Adrenal gland (tissue), 12 donors: ENCODE measurements around the gene ASTN2. TPM values are rescaled to one million over a fixed set of nuclear protein-coding genes. Genes with fewer than 3 reads are reported as not detected.

Experiments
- DNase-seq, 7 donors: peaks; one replicate each; pipeline ENCODE4 v3.0.0-alpha.2; 2019 to 2020
- H3K27ac ChIP-seq, 5 donors: fragments of 200-600 bp; sonication (generic) in 4 of 5; 1 replicate in 3 of 5; 2 replicates in 2 of 5; pipeline versions ENCODE4 v1.5.1 to v1.8.0; 2016 to 2020; ENCODE audit warnings: mild to moderate bottlenecking in 1 of 5
- H3K27me3 ChIP-seq: fragments of 200-600 bp; 2 replicates; pipeline ENCODE4 v1.8.0; 2021
- H3K36me3 ChIP-seq, 2 donors: fragments of 200-600 bp; replicated peaks in 1 of 2; 1 replicate in 1 of 2; 2 replicates in 1 of 2; pipeline versions ENCODE4 v1.5.1 to v1.8.0; 2018 to 2022
- H3K4me1 ChIP-seq, 2 donors: fragments of 200-600 bp; replicated peaks in 1 of 2; 1 replicate in 1 of 2; 2 replicates in 1 of 2; pipeline versions ENCODE4 v1.5.1 to v1.8.0; 2018 to 2021
- H3K4me3 ChIP-seq, 4 donors: fragments of 200-600 bp; sonication (generic) in 3 of 4; one replicate each; pipeline ENCODE4 v1.5.1; 2016 to 2018
- H3K9me3 ChIP-seq, 3 donors: fragments of 200-600 bp; sonication (generic) in 1 of 3; replicated peaks in 1 of 3; 1 replicate in 2 of 3; 2 replicates in 1 of 3; pipeline versions ENCODE4 v1.5.1 to v1.8.0; 2016 to 2021
- CTCF ChIP-seq, 6 experiments: fragments of 450-650 bp in 4 of 6; fragments of 200-600 bp in 2 of 6; sonication (generic) in 1 of 6; IDR thresholded peaks; 1 replicate in 5 of 6; 2 replicates in 1 of 6; pipeline versions ENCODE4 v1.5.1 to v1.8.0; 2016 to 2021; ENCODE audit warnings: antibody characterized with exemption in 6 of 6, mild to moderate bottlenecking in 2 of 6, moderate library complexity in 1 of 6
- POLR2A ChIP-seq, 2 donors: fragments of 450-650 bp; IDR thresholded peaks; one replicate each; pipeline ENCODE4 v1.6.1; 2017; ENCODE audit warnings: antibody characterized with exemption in 2 of 2, mild to moderate bottlenecking in 2 of 2, moderate library complexity in 1 of 2
- WGBS, 4 donors: extraction: QIAGEN DNeasy Blood & Tissue Kit in 2 of 4; methylation state at CpG; one replicate each; pipeline versions ENCODE4 v1.1.5 to v1.1.7; 2013 to 2017; 5-methylcytosine and 5-hydroxymethylcytosine counted together
- intact Hi-C, 2 donors: fragments of 100-400 bp; cut with DNase I; formaldehyde crosslinking; loops; one replicate each; pipeline versions ENCODE4 v1.14.1 to v1.15.0; 2022 to 2023
- polyA plus RNA-seq, 3 donors: library from polyadenylated mRNA; stranded (reverse); fragments of 200-250 nt in 2 of 3; fragments of 350-450 nt in 1 of 3; fragmentation: Illumina TruSeq in 1 of 3; extraction: RNeasy Lipid Tissue Mini Kit (QIAGEN cat#74804) in 1 of 3; gene quantifications; one replicate each; pipeline ENCODE4 v1.2.3, GENCODE V29; 2013 to 2014
- total RNA-seq, 9 donors: library from RNA; depleted of rRNA in 4 of 9; stranded (reverse); fragments of >200 nt in 4 of 9; fragments of 120-200 nt in 1 of 9; fragmentation: NEBNext Ultra II Directional in 1 of 9; extraction: Animal tissue kit (Norgen Biotek cat#: 25700) in 1 of 9; gene quantifications; one replicate each; pipeline versions ENCODE4 v1.1.0 to v1.2.4, GENCODE V29; 2013 to 2023
- donor health status: healthy with polysubstance abuse.
- donor health status: Bipolar disorder and iron deficiency.
- donor health status: DM: yes; HTN: yes; CAD: no.
- donor health status: DM: no; HTN: no; CAD: no.
- donor health status: DM: no; HTN: no; CAD: no.
- donor health status: DM: yes; HTN: yes; CAD: no.

The ASTN2 gene
- total and polyA plus RNA-seq, 12 donors, result 2.5 to 15.6 (median 6.8) TPM

- intact Hi-C loops, result no loop called here
- Histone ChIP-seq H3K27ac (no peak overlapping the region), H3K4me3 (no peak overlapping the region), H3K27me3 (no peaks in the 10 kb centered on the region), H3K9me3 (no peaks in the 10 kb centered on the region), H3K4me1 (peaks cover 0 to 42% of the 10 kb centered on the region in 2 donors), H3K36me3 (peaks cover 0 to 25% of the 10 kb centered on the region in 2 donors)
- no peak for DNase-seq
- TF ChIP-seq POLR2A (IDR thresholded peaks at IDR 0.05) (no peak), CTCF (IDR thresholded peaks at IDR 0.05) (no peak)
- 96 to 97% (median 96%) methylated on average over 15 to 16 of the region's 16 CpGs for WGBS, 4 donors
These were observed 717.0 kb downstream of the ASTN2 start for GRCh38 chr9:116697887-116698286.

DNA sequence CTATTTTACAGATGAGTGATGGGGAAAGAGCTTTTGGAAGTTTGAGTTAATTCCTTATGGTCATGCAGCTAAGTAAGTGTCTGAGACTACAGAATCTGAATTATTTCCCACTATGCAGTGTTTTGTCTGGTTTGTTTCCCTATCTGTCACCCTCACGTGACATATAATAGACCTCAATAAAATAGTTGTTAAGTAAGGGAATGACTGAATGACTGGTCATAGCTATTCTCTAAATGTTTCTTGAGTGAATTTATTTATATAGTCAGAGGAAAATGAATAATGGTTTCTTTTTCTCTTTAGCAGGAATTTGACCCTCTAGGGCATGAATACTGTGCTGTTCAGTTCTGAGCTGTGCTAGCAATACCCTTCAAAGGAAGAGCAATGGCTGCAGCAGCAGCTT lies 717.5 kb downstream of the ASTN2 start:
- TF ChIP-seq POLR2A (IDR thresholded peaks at IDR 0.05), result no peak
- H3K9me3 ChIP-seq, result no peaks in the 10 kb centered on the region
- no peak overlapping the region for H3K4me3 ChIP-seq
- H3K36me3 ChIP-seq, result peaks cover 0 to 25% of the 10 kb centered on the region in 2 donors
- no peak for DNase-seq
- no peak overlapping the region for H3K27ac ChIP-seq
- 86 to 92% (median 89%) methylated on average over 1 of the region's 1 CpG for WGBS, 4 donors
- peaks cover 0 to 42% of the 10 kb centered on the region in 2 donors for H3K4me1 ChIP-seq
- intact Hi-C loops, result no loop called here
- no peaks in the 10 kb centered on the region for H3K27me3 ChIP-seq

GRCh38 chr9:116695438-116695837 lies 719.4 kb downstream of the ASTN2 start:
- TF ChIP-seq POLR2A (IDR thresholded peaks at IDR 0.05), result no peak
- TF ChIP-seq CTCF (IDR thresholded peaks at IDR 0.05), result no peak
- no peak for DNase-seq
- Histone ChIP-seq H3K27me3 (no peaks in the 10 kb centered on the region), H3K27ac (no peak overlapping the region), H3K4me3 (no peak overlapping the region), H3K4me1 (peaks cover 12 to 46% of the 10 kb centered on the region in 2 donors), H3K9me3 (no peaks in the 10 kb centered on the region), H3K36me3 (peaks cover 0 to 25% of the 10 kb centered on the region in 2 donors)
- WGBS, 4 donors, result 33 to 63% (median 47%) methylated on average over 3 of the region's 3 CpGs
- intact Hi-C loops, result no loop called here

DNA sequence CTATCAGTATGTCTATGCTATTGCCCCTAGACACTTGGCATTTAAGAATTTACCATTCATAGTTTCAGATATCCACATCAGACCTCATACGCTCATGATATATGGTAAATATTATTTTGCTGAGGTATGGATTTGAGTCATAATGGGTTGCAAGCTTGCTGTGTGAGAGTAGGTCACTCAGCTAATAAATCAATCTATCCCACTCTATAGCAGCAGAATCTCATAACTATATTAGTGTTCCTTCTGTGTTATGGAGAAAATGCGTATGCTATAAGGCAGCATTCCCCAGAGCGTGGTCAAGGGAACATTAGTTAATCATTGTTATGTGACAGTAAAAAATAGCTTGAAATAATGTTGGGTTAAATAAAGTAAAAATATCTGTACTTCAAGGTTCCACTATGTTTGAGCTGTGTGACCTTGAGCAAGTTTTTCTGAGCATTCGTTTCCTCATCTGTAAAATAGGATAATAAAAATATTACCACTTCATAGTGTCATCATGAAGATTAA lies 720.0 kb downstream of the ASTN2 start:
- H3K27ac ChIP-seq, result no peak overlapping the region
- no peak for DNase-seq
- no peaks in the 10 kb centered on the region for H3K27me3 ChIP-seq
- no peaks in the 10 kb centered on the region for H3K9me3 ChIP-seq
- no peak overlapping the region for H3K4me3 ChIP-seq
- TF ChIP-seq POLR2A (IDR thresholded peaks at IDR 0.05), result no peak
- no peak for TF ChIP-seq CTCF (IDR thresholded peaks at IDR 0.05)
- peaks cover 0 to 24% of the 10 kb centered on the region in 2 donors for H3K36me3 ChIP-seq
- peaks cover 15 to 50% of the 10 kb centered on the region in 2 donors for H3K4me1 ChIP-seq
- intact Hi-C loops, result no loop called here
- 57 to 75% (median 68%) methylated on average over 4 of the region's 4 CpGs for WGBS, 4 donors

DNA sequence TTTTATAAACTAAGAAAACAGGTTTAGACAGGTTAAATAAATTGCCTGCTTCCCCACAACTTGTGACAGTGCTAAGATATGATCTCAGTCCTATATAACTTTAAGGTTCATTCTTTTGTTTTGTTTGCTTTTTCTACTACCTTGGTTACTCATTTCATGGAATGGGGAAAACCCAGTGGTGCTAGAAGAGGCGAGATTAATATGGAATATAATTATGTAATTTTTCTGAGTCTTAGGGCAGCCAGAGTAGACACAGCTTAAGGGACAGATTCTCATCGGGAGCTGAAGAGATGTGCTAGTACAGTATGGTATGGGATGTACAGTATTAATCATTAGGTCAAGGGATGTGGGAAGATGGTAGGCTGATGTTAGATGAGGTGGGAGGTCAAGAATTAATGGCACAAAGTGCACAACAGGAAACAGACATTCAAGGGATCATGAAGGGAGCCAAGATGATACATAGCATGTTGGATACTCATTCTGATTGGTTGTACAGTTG lies 721.6 kb downstream of the ASTN2 start:
- WGBS, 4 donors, result 66 to 88% (median 83%) methylated on average over 2 of the region's 2 CpGs
- H3K4me3 ChIP-seq, result no peak overlapping the region
- peaks cover 0 to 9% of the 10 kb centered on the region in 2 donors for H3K36me3 ChIP-seq
- no peaks in the 10 kb centered on the region for H3K9me3 ChIP-seq
- TF ChIP-seq POLR2A (IDR thresholded peaks at IDR 0.05) (no peak), CTCF (IDR thresholded peaks at IDR 0.05) (no peak)
- peaks cover 24 to 66% of the 10 kb centered on the region in 2 donors for H3K4me1 ChIP-seq
- H3K27ac ChIP-seq, result no peak overlapping the region
- H3K27me3 ChIP-seq, result no peaks in the 10 kb centered on the region
- DNase-seq, result no peak
- intact Hi-C loops, result no loop called here
